HG03025 (cell line): ENCODE data around the gene ERRFI1.

Source experiments
- ATAC-seq: cut with Tn5 transposase; IDR thresholded peaks from one replicate; pipeline ENCODE4 v1.9.1; 2021; ENCODE audit warnings: mild to moderate bottlenecking, moderate library complexity; ENCODE audit not compliant: unreplicated experiment, low FRiP score

Gene ERRFI1

GRCh38 chr1:8006037-8006963, 19.8 kb downstream of the ERRFI1 start:
- ATAC-seq = no peak

- no peak for ATAC-seq
These were observed 21.1 kb downstream of the ERRFI1 start for GRCh38 chr1:8004803-8005573.

- no peak for ATAC-seq
These were observed 21.9 kb downstream of the ERRFI1 start for GRCh38 chr1:8004113-8004802.

- ATAC-seq = no peak
These were observed 22.5 kb downstream of the ERRFI1 start for GRCh38 chr1:8003438-8004112.

GRCh38 chr1:8002921-8003320, 23.2 kb downstream of the ERRFI1 start:
- ATAC-seq = no peak

- no peak for ATAC-seq
These were observed 23.7 kb downstream of the ERRFI1 start for GRCh38 chr1:8002329-8002910.

GRCh38 chr1:7995437-7995836, 30.7 kb downstream of the ERRFI1 start:
- ATAC-seq = no peak

GRCh38 chr1:7994827-7995226, 31.3 kb downstream of the ERRFI1 start:
- ATAC-seq = no peak

GRCh38 chr1:7993593-7994479, 32.3 kb downstream of the ERRFI1 start:
- ATAC-seq = no peak

- no peak for ATAC-seq
These were observed 33.2 kb downstream of the ERRFI1 start for GRCh38 chr1:7992885-7993284.

GRCh38 chr1:7991504-7992440, 34.3 kb downstream of the ERRFI1 start:
- no peak for ATAC-seq

GRCh38 chr1:7989762-7990428, 36.2 kb downstream of the ERRFI1 start:
- ATAC-seq = no peak

- ATAC-seq = no peak
These were observed 37.5 kb downstream of the ERRFI1 start for GRCh38 chr1:7988576-7988975.

- ATAC-seq = no peak
These were observed 38.6 kb downstream of the ERRFI1 start for GRCh38 chr1:7987528-7987927.

GRCh38 chr1:7985851-7986612, 40.1 kb downstream of the ERRFI1 start:
- no peak for ATAC-seq

- no peak for ATAC-seq
These were observed 41.3 kb downstream of the ERRFI1 start for GRCh38 chr1:7984811-7985210.
